ENCODE results near the gene NACA2.

NACA2 gene

GRCh38 chr17:61581611-61582349, 9.2 kb downstream of the NACA2 start:
- Histone ChIP-seq H3K4me1 (ENCODE audit: insufficient read depth, low read length, poor library complexity, severe bottlenecking) (no peaks in the 10 kb centered on the region), H3K9me2 (replicated peaks; ENCODE audit: low read depth, low read length) (no peaks in the 10 kb centered on the region), H3K9me3 (ENCODE audit: insufficient read depth, low read depth, low read length) (no peaks in the 10 kb centered on the region), H3K4me3 (ENCODE audit: low read length, poor library complexity, severe bottlenecking) (no peak overlapping the region), H3F3A (ENCODE audit: low read depth) (no peaks in the 10 kb centered on the region), H3K4me2 (ENCODE audit: low read depth, low read length, poor library complexity, severe bottlenecking) (no peak overlapping the region), H4K20me1 (ENCODE audit: insufficient read depth, low read length, poor library complexity, severe bottlenecking) (no peaks in the 10 kb centered on the region), H2AFZ (ENCODE audit: low read length) (no peak overlapping the region), H3K79me2 (ENCODE audit: insufficient read depth, low read length) (no peaks in the 10 kb centered on the region), H3K9ac (ENCODE audit: low read depth, low read length, poor library complexity, severe bottlenecking) (no peak overlapping the region), H3K36me3 (ENCODE audit: insufficient read depth, low read length) (no peaks in the 10 kb centered on the region), H3K27me3 (ENCODE audit: insufficient read depth, low read length, poor library complexity, severe bottlenecking) (no peaks in the 10 kb centered on the region)
- TF ChIP-seq EZH2phosphoT487 (IDR thresholded peaks at IDR 0.05; ENCODE audit: borderline replicate concordance) (no peak), CTCF (conservative IDR thresholded peaks at IDR 0.05; ENCODE audit: low read length) (no peak)

GRCh38 chr17:61580502-61580901, 10.5 kb downstream of the NACA2 start:
- Histone ChIP-seq H3K4me1 (ENCODE audit: insufficient read depth, low read length, poor library complexity, severe bottlenecking) (no peaks in the 10 kb centered on the region), H3K27me3 (ENCODE audit: insufficient read depth, low read length, poor library complexity, severe bottlenecking) (no peaks in the 10 kb centered on the region), H4K20me1 (ENCODE audit: insufficient read depth, low read length, poor library complexity, severe bottlenecking) (no peaks in the 10 kb centered on the region), H3K4me2 (ENCODE audit: low read depth, low read length, poor library complexity, severe bottlenecking) (no peak overlapping the region), H3K4me3 (ENCODE audit: low read length, poor library complexity, severe bottlenecking) (no peak overlapping the region), H3K36me3 (ENCODE audit: insufficient read depth, low read length) (no peaks in the 10 kb centered on the region), H3K9me2 (replicated peaks; ENCODE audit: low read depth, low read length) (no peaks in the 10 kb centered on the region), H3F3A (ENCODE audit: low read depth) (no peaks in the 10 kb centered on the region), H3K9ac (ENCODE audit: low read depth, low read length, poor library complexity, severe bottlenecking) (no peak overlapping the region), H3K79me2 (ENCODE audit: insufficient read depth, low read length) (no peaks in the 10 kb centered on the region), H2AFZ (ENCODE audit: low read length) (no peak overlapping the region), H3K9me3 (ENCODE audit: insufficient read depth, low read depth, low read length) (no peaks in the 10 kb centered on the region)
- TF ChIP-seq CTCF (conservative IDR thresholded peaks at IDR 0.05; ENCODE audit: low read length) = no peak
- TF ChIP-seq EZH2phosphoT487 (IDR thresholded peaks at IDR 0.05; ENCODE audit: borderline replicate concordance) = no peak

GRCh38 chr17:61579961-61580360, 11.1 kb downstream of the NACA2 start:
- H3K4me1 ChIP-seq (ENCODE audit: insufficient read depth, low read length, poor library complexity, severe bottlenecking) = no peaks in the 10 kb centered on the region
- no peak overlapping the region for H3K4me3 ChIP-seq (ENCODE audit: low read length, poor library complexity, severe bottlenecking)
- H3K27me3 ChIP-seq (ENCODE audit: insufficient read depth, low read length, poor library complexity, severe bottlenecking) = no peaks in the 10 kb centered on the region
- no peaks in the 10 kb centered on the region for H4K20me1 ChIP-seq (ENCODE audit: insufficient read depth, low read length, poor library complexity, severe bottlenecking)
- H3K9me3 ChIP-seq (ENCODE audit: insufficient read depth, low read depth, low read length) = no peaks in the 10 kb centered on the region
- H3F3A ChIP-seq (ENCODE audit: low read depth) = no peaks in the 10 kb centered on the region
- H3K9ac ChIP-seq (ENCODE audit: low read depth, low read length, poor library complexity, severe bottlenecking) = no peak overlapping the region
- H3K9me2 ChIP-seq (replicated peaks; ENCODE audit: low read depth, low read length) = no peaks in the 10 kb centered on the region
- H3K36me3 ChIP-seq (ENCODE audit: insufficient read depth, low read length) = no peaks in the 10 kb centered on the region
- no peaks in the 10 kb centered on the region for H3K79me2 ChIP-seq (ENCODE audit: insufficient read depth, low read length)
- H3K4me2 ChIP-seq (ENCODE audit: low read depth, low read length, poor library complexity, severe bottlenecking) = no peak overlapping the region
- no peak overlapping the region for H2AFZ ChIP-seq (ENCODE audit: low read length)
- TF ChIP-seq CTCF (conservative IDR thresholded peaks at IDR 0.05; ENCODE audit: low read length) (no peak), EZH2phosphoT487 (IDR thresholded peaks at IDR 0.05; ENCODE audit: borderline replicate concordance) (no peak)

Data from Loucy (cell line).